ENCODE measurements around the gene CASQ2. TPM values are rescaled to one million over a fixed set of nuclear protein-coding genes. Genes with fewer than 3 reads are reported as not detected.

Gene CASQ2
- total and polyA plus RNA-seq, 10 of the 15 experiments (the other 5 are each of a cell fraction or from before 2014, with no cell fraction given) = not detected

GRCh38 chr1:115705085-115705951, 63.2 kb downstream of the CASQ2 start:
- Histone ChIP-seq H3K9ac (ENCODE audit: control insufficient read depth, insufficient read depth, low read length) (no peak overlapping the region), H3K36me3 (ENCODE audit: control insufficient read depth in 2 of 2, insufficient read depth in 2 of 2, low read length in 1 of 2) (no peaks in the 10 kb centered on the region), H3K4me3 (no peak overlapping the region), H3K27ac (ENCODE audit: control insufficient read depth, insufficient read depth) (no peak overlapping the region), H4K20me1 (ENCODE audit: control insufficient read depth, insufficient read depth) (no peaks in the 10 kb centered on the region), H3K79me2 (ENCODE audit: control insufficient read depth, insufficient read depth, low read length) (no peaks in the 10 kb centered on the region), H3K9me3 (replicated peaks; ENCODE audit: control insufficient read depth, insufficient read depth, low read length) (no peaks in the 10 kb centered on the region), H3K27me3 (replicated peaks in 1 of 2; ENCODE audit: control insufficient read depth in 2 of 2, insufficient read depth in 2 of 2, low read length in 1 of 2) (0 out of 4 replicates have a peak, but pooled peaks cover 0 to 1% of the 10 kb centered on the region in 2 experiments), H3K4me1 (ENCODE audit: control insufficient read depth, insufficient read depth, low read length) (no peaks in the 10 kb centered on the region), H2AFZ (ENCODE audit: control insufficient read depth, low read depth, low read length) (no peak overlapping the region), H3K4me2 (ENCODE audit: control insufficient read depth, insufficient read depth) (no peak overlapping the region)
- FAIRE-seq (no peak), DNase-seq (ENCODE audit: low read depth, low spot score) (no peak), ATAC-seq (no peak)
- RAD21 ChIA-PET (ENCODE audit: unreplicated experiment) = interaction anchor here (1.6 to 4.0 kb wide), 3 partner anchors 65 to 96 kb away, joined by 4 to 48 read pairs (median 7); no protein-coding TSS in a partner anchor
- TF ChIP-seq SUPT20H (IDR thresholded peaks at IDR 0.05; ENCODE audit: borderline replicate concordance, control insufficient read depth, low read depth, low read length) = no peak
- SMC1A ChIA-PET (ENCODE audit: uncharacterized antibody, unreplicated experiment) = interaction anchor here (0.8 to 4.5 kb wide), 9 partner anchors 12 to 522 kb away, joined by 3 to 46 read pairs (median 5); no protein-coding TSS in a partner anchor
- in situ Hi-C loops (cut with MboI) = loop anchor here (5.0 kb wide), 1 partner anchor 98 kb away; no protein-coding TSS in a partner anchor
- BruUV-seq (replicated peaks) = no TSS peak
- CTCF ChIA-PET = interaction anchor here (0.7 to 5.7 kb wide), 14 partner anchors 9 to 110 kb away, joined by 3 to 97 read pairs (median 6); partner anchors contain the start of gene CASQ2
- intact Hi-C loops (cut with micrococcal nuclease; ENCODE audit: unreplicated experiment) = loop anchor here (10.0 kb wide), 1 partner anchor 571 kb away; no protein-coding TSS in a partner anchor
- WGBS (ENCODE audit: insufficient coverage, insufficient replicate concordance, low lambda C conversion rate, missing lambda C conversion rate) = 60% methylated on average over 12 of the region's 12 CpGs
- POLR2A ChIA-PET = no interaction called here

DNA sequence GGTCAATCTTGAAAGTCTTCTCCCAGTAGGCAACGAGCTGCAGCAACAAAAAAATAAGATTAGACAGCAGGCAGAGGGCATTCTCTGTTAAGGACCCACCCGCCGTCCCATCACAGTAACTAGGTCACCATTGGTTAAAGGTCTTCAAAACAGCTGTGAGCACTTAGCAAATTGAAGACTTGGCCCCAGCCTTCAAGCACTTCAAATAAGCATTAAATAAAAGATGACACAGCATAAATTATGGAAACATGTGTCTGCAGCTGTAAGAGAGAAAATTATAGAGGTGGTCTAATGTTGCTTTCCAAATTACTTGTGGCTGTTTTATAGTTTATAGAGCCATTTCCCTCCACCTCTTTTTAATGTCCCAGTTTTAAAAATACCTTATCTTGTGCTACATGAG, 65.6 kb downstream of the CASQ2 start:
- CTCF ChIA-PET = interaction anchor here (0.6 to 4.9 kb wide), 2 partner anchors 95 to 408 kb away, joined by 3 to 97 read pairs; no protein-coding TSS in a partner anchor
- intact Hi-C loops (cut with micrococcal nuclease; ENCODE audit: unreplicated experiment) (loop anchor here (10.0 kb wide), 1 partner anchor 568 kb away; no protein-coding TSS in a partner anchor), in situ Hi-C loops (cut with MboI) (no loop called here)
- no peak overlapping the region for H3K27ac ChIP-seq (ENCODE audit: control insufficient read depth, insufficient read depth)
- no peaks in the 10 kb centered on the region for H3K4me1 ChIP-seq (ENCODE audit: control insufficient read depth, insufficient read depth, low read length)
- no TSS peak for BruUV-seq (replicated peaks)
- no peaks in the 10 kb centered on the region for H3K9me3 ChIP-seq (replicated peaks; ENCODE audit: control insufficient read depth, insufficient read depth, low read length)
- WGBS (ENCODE audit: insufficient coverage, insufficient replicate concordance, low lambda C conversion rate, missing lambda C conversion rate) = 57% methylated on average over 3 of the region's 3 CpGs
- POLR2A ChIA-PET = no interaction called here
- no peak overlapping the region for H3K9ac ChIP-seq (ENCODE audit: control insufficient read depth, insufficient read depth, low read length)
- H2AFZ ChIP-seq (ENCODE audit: control insufficient read depth, low read depth, low read length) = no peak overlapping the region
- SMC1A ChIA-PET (ENCODE audit: uncharacterized antibody, unreplicated experiment) = interaction anchor here (0.6 kb wide), 1 partner anchor 55 kb away, joined by 3 read pairs; no protein-coding TSS in a partner anchor
- H4K20me1 ChIP-seq (ENCODE audit: control insufficient read depth, insufficient read depth) = no peaks in the 10 kb centered on the region
- H3K4me3 ChIP-seq = no peak overlapping the region
- DNase-seq (ENCODE audit: low read depth, low spot score) (no peak), FAIRE-seq (no peak), ATAC-seq (no peak)
- RAD21 ChIA-PET (ENCODE audit: unreplicated experiment) = no interaction called here
- no peaks in the 10 kb centered on the region for H3K36me3 ChIP-seq (ENCODE audit: control insufficient read depth in 2 of 2, insufficient read depth in 2 of 2, low read length in 1 of 2)
- H3K4me2 ChIP-seq (ENCODE audit: control insufficient read depth, insufficient read depth) = no peak overlapping the region
- no peaks in the 10 kb centered on the region for H3K27me3 ChIP-seq (replicated peaks in 1 of 2; ENCODE audit: control insufficient read depth in 2 of 2, insufficient read depth in 2 of 2, low read length in 1 of 2)
- H3K79me2 ChIP-seq (ENCODE audit: control insufficient read depth, insufficient read depth, low read length) = no peaks in the 10 kb centered on the region
- TF ChIP-seq RBBP5 (conservative IDR thresholded peaks at IDR 0.05) (no peak), BCL3 (IDR thresholded peaks at IDR 0.05; ENCODE audit: borderline replicate concordance, insufficient read depth, low read depth, low read length, poor library complexity, severe bottlenecking) (no peak), KDM1A (IDR thresholded peaks at IDR 0.05; ENCODE audit: borderline replicate concordance) (no peak), SMAD5 (IDR thresholded peaks at IDR 0.05; ENCODE audit: low read depth) (no peak)
